Mesenchymal stem cell (in vitro differentiated cells and primary cell): ENCODE data around the gene IFNGR2.

Experiments
- DNase-seq: peaks from one replicate; pipeline ENCODE4 v3.0.0-alpha.2; 2013
- H2AFZ ChIP-seq: one replicate; pipeline ENCODE4 v1.6.1; 2013; ENCODE audit warnings: low read depth, mild to moderate bottlenecking, control low read depth, inconsistent platforms, low read length, moderate library complexity
- H2AK5ac ChIP-seq: 2 replicates; pipeline ENCODE4 v1.6.1; 2013; ENCODE audit warnings: low read length, moderate library complexity, mild to moderate bottlenecking, inconsistent platforms; ENCODE audit not compliant: severe bottlenecking
- H2BK120ac ChIP-seq: one replicate; pipeline ENCODE4 v1.6.1; 2013; ENCODE audit warnings: low read depth, mild to moderate bottlenecking, inconsistent platforms, low read length, moderate library complexity
- H2BK12ac ChIP-seq, 2 experiments: one replicate each; pipeline ENCODE4 v1.6.1; 2013; ENCODE audit warnings: inconsistent platforms in 2 of 2, low read length in 2 of 2, mild to moderate bottlenecking in 2 of 2, moderate library complexity in 2 of 2, control low read depth in 1 of 2
- H2BK15ac ChIP-seq: one replicate; pipeline ENCODE4 v1.6.1; 2013; ENCODE audit warnings: mild to moderate bottlenecking, low read depth, inconsistent platforms; ENCODE audit not compliant: poor library complexity, severe bottlenecking
- H2BK5ac ChIP-seq: 2 replicates; pipeline ENCODE4 v1.6.1; 2013; ENCODE audit warnings: low read depth, mild to moderate bottlenecking, low read length, control low read depth, inconsistent platforms; ENCODE audit not compliant: poor library complexity, severe bottlenecking
- H3K14ac ChIP-seq, 2 experiments: one replicate each; pipeline ENCODE4 v1.6.1; 2013; ENCODE audit warnings: inconsistent platforms in 2 of 2, low read length in 2 of 2, control low read depth in 1 of 2, mild to moderate bottlenecking in 1 of 2, moderate library complexity in 1 of 2
- H3K18ac ChIP-seq, 2 experiments: one replicate each; pipeline ENCODE4 v1.6.1; 2013; ENCODE audit warnings: inconsistent platforms in 2 of 2, low read length in 2 of 2, control low read depth in 1 of 2, low read depth in 1 of 2, mild to moderate bottlenecking in 1 of 2
- H3K23ac ChIP-seq, 2 experiments: one replicate each; pipeline ENCODE4 v1.6.1; 2013; ENCODE audit warnings: inconsistent platforms in 2 of 2, low read length in 2 of 2, mild to moderate bottlenecking in 2 of 2, moderate library complexity in 2 of 2, control low read depth in 1 of 2
- H3K27ac ChIP-seq: 2 replicates; pipeline ENCODE4 v1.5.1; 2013; ENCODE audit warnings: mild to moderate bottlenecking, moderate library complexity, low read length, control low read depth, inconsistent platforms; ENCODE audit not compliant: poor library complexity, severe bottlenecking
- H3K27me3 ChIP-seq, 2 experiments: 2 replicates each; pipeline versions ENCODE4 v1.6.1 to v1.7.0; 2013; ENCODE audit warnings: low read length in 2 of 2, mild to moderate bottlenecking in 2 of 2, moderate library complexity in 2 of 2, control low read depth in 1 of 2, inconsistent platforms in 1 of 2; ENCODE audit not compliant: control insufficient read depth in 1 of 2, insufficient read depth in 1 of 2
- H3K36me3 ChIP-seq, 2 experiments: 2 replicates each; pipeline versions ENCODE4 v1.6.1 to v1.7.0; 2013; ENCODE audit warnings: low read length in 2 of 2, control low read depth in 1 of 2, inconsistent platforms in 1 of 2, low read depth in 1 of 2, mild to moderate bottlenecking in 1 of 2; ENCODE audit not compliant: insufficient read depth in 2 of 2, control insufficient read depth in 1 of 2
- H3K4ac ChIP-seq, 2 experiments: one replicate each; pipeline ENCODE4 v1.6.1; 2013; ENCODE audit warnings: inconsistent platforms in 2 of 2, low read length in 2 of 2, mild to moderate bottlenecking in 2 of 2, moderate library complexity in 2 of 2, control low read depth in 1 of 2, low read depth in 1 of 2
- H3K4me1 ChIP-seq: 2 replicates; pipeline ENCODE4 v1.6.1; 2013; ENCODE audit warnings: low read depth, low read length, control low read depth; ENCODE audit not compliant: control insufficient read depth, insufficient read depth
- H3K4me2 ChIP-seq: 2 replicates; pipeline ENCODE4 v1.6.1; 2013; ENCODE audit warnings: low read length, mild to moderate bottlenecking, inconsistent platforms; ENCODE audit not compliant: poor library complexity, severe bottlenecking
- H3K4me3 ChIP-seq, 2 experiments: 2 replicates each; pipeline versions ENCODE4 v1.5.1 to v1.7.0; 2013; ENCODE audit warnings: low read length in 2 of 2, mild to moderate bottlenecking in 2 of 2, control low read depth in 1 of 2, low read depth in 1 of 2; ENCODE audit not compliant: insufficient read depth in 1 of 2
- H3K79me1 ChIP-seq: replicated peaks from 2 replicates; pipeline ENCODE4 v1.6.1; 2013; ENCODE audit warnings: mild to moderate bottlenecking, control low read depth, low read length, inconsistent platforms; ENCODE audit not compliant: poor library complexity, severe bottlenecking
- H3K9ac ChIP-seq: 2 replicates; pipeline ENCODE4 v1.7.0; 2013; ENCODE audit warnings: mild to moderate bottlenecking, low read length, moderate library complexity
- H3K9me3 ChIP-seq: 2 replicates; pipeline ENCODE4 v1.7.0; 2013; ENCODE audit warnings: mild to moderate bottlenecking, low read length; ENCODE audit not compliant: control insufficient read depth
- H4K8ac ChIP-seq: one replicate; pipeline ENCODE4 v1.6.1; 2013; ENCODE audit warnings: inconsistent platforms, mild to moderate bottlenecking, low read length, moderate library complexity
- H4K91ac ChIP-seq: one replicate; pipeline ENCODE4 v1.6.1; 2013; ENCODE audit warnings: mild to moderate bottlenecking, low read length, inconsistent platforms
- WGBS: methylation state at CpG from one replicate; pipeline ENCODE4 v1.1.7; 2013; ENCODE audit warnings: mixed read lengths; 5-methylcytosine and 5-hydroxymethylcytosine counted together

The IFNGR2 gene

GRCh38 chr21:33427051-33427450, 23.8 kb downstream of the IFNGR2 start:
- H2BK120ac ChIP-seq, result no peak overlapping the region
- no peak overlapping the region for H2BK5ac ChIP-seq
- H3K27ac ChIP-seq, result no peak overlapping the region
- peaks cover 12% of the 10 kb centered on the region for H3K4me1 ChIP-seq
- H3K36me3 ChIP-seq, result peaks cover 59 to 77% of the 10 kb centered on the region in 2 experiments
- no peaks in the 10 kb centered on the region for H3K27me3 ChIP-seq
- H3K79me1 ChIP-seq, result peaks cover 34% of the 10 kb centered on the region
- no peak overlapping the region for H3K23ac ChIP-seq
- H3K9ac ChIP-seq, result no peak overlapping the region
- no peak overlapping the region for H2AK5ac ChIP-seq
- H3K4me3 ChIP-seq, result no peak overlapping the region
- no peak overlapping the region for H3K18ac ChIP-seq
- no peak overlapping the region for H4K8ac ChIP-seq
- no peak overlapping the region for H2BK12ac ChIP-seq
- no peak overlapping the region for H3K4ac ChIP-seq
- H3K4me2 ChIP-seq, result no peak overlapping the region
- no peak overlapping the region for H2BK15ac ChIP-seq
- 97% methylated on average over 7 of the region's 7 CpGs for WGBS
- H3K9me3 ChIP-seq, result no peaks in the 10 kb centered on the region
- DNase-seq, result no peak
- H2AFZ ChIP-seq, result no peak overlapping the region
- no peak overlapping the region for H4K91ac ChIP-seq
- H3K14ac ChIP-seq, result no peak overlapping the region

DNA sequence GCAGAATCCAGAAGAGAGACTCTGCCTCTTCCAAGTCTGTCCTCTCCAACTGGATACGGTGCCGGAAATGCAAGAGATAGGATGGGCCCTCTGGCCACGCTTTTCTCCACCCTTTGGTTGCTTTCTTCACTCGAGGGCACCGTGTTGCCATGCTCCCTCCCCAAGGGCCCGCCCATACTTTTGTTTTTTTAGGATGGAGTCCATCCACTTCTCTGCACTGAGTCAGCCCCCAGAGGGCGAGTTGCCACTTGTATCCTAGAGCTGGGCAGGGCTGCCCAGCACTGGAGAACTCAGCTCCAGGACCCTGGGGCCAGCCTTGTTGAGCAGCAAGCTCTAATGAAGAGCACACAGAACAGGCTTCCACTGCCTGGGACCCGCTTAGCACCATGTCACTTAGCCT, 25.5 kb downstream of the IFNGR2 start:
- H3K27me3 ChIP-seq, result no peaks in the 10 kb centered on the region
- H4K8ac ChIP-seq, result no peak overlapping the region
- H3K18ac ChIP-seq, result no peak overlapping the region
- no peak overlapping the region for H2BK120ac ChIP-seq
- no peak overlapping the region for H2AFZ ChIP-seq
- peak overlapping the region; percentile 53 for H2AK5ac ChIP-seq
- H3K4ac ChIP-seq, result no peak overlapping the region
- no peak overlapping the region for H3K27ac ChIP-seq
- peaks cover 13% of the 10 kb centered on the region for H3K4me1 ChIP-seq
- no peak overlapping the region for H3K4me2 ChIP-seq
- H3K36me3 ChIP-seq, result peaks cover 68 to 83% of the 10 kb centered on the region in 2 experiments
- H4K91ac ChIP-seq, result no peak overlapping the region
- H2BK15ac ChIP-seq, result peak overlapping the region; percentile 4
- H3K79me1 ChIP-seq, result peaks cover 40% of the 10 kb centered on the region
- no peak overlapping the region for H2BK12ac ChIP-seq
- H3K9ac ChIP-seq, result no peak overlapping the region
- H3K23ac ChIP-seq, result no peak overlapping the region
- H3K9me3 ChIP-seq, result no peaks in the 10 kb centered on the region
- H3K14ac ChIP-seq, result no peak overlapping the region
- DNase-seq, result no peak
- H2BK5ac ChIP-seq, result no peak overlapping the region
- no peak overlapping the region for H3K4me3 ChIP-seq
- WGBS, result 91% methylated on average over 8 of the region's 8 CpGs

DNA sequence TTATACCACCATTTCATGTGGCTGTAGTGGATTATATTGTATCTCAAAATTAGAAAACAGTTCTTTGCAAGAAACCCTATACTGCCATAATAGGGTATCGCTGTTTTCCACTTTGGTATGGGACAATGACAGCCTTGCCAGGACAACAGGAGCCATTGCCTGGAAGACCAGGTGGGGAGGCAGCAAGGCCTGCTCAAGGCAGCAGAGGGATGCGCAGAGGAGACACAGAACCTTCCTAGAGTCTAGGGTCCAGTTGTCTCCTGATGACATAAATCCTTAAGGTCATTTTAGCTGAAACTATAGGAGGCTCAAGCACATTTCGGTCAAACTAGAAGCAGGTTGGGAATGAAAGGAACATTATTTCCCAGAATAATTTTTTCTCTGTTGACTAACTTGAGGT, 27.6 kb downstream of the IFNGR2 start:
- no peak overlapping the region for H3K4me3 ChIP-seq
- no peak overlapping the region for H3K9ac ChIP-seq
- no peak overlapping the region for H2BK12ac ChIP-seq
- no peak overlapping the region for H3K14ac ChIP-seq
- no peak overlapping the region for H3K18ac ChIP-seq
- no peaks in the 10 kb centered on the region for H3K27me3 ChIP-seq
- WGBS, result over 99% methylated on average over 3 of the region's 3 CpGs
- no peak for DNase-seq
- H3K4ac ChIP-seq, result no peak overlapping the region
- peaks cover 28% of the 10 kb centered on the region for H3K79me1 ChIP-seq
- no peaks in the 10 kb centered on the region for H3K9me3 ChIP-seq
- no peak overlapping the region for H4K8ac ChIP-seq
- no peak overlapping the region for H3K4me2 ChIP-seq
- peaks cover 54 to 73% of the 10 kb centered on the region in 2 experiments for H3K36me3 ChIP-seq
- no peak overlapping the region for H3K23ac ChIP-seq
- H2BK5ac ChIP-seq, result no peak overlapping the region
- H2BK120ac ChIP-seq, result no peak overlapping the region
- no peak overlapping the region for H2AFZ ChIP-seq
- H3K27ac ChIP-seq, result no peak overlapping the region
- no peak overlapping the region for H2AK5ac ChIP-seq
- H2BK15ac ChIP-seq, result no peak overlapping the region
- peaks cover 20% of the 10 kb centered on the region for H3K4me1 ChIP-seq
- H4K91ac ChIP-seq, result no peak overlapping the region

- WGBS, result 96% methylated on average over 6 of the region's 6 CpGs
- Histone ChIP-seq H3K4me1 (peaks cover 20% of the 10 kb centered on the region), H3K4me3 (no peak overlapping the region), H3K9me3 (no peaks in the 10 kb centered on the region), H3K18ac (no peak overlapping the region), H2AK5ac (no peak overlapping the region), H3K14ac (no peak overlapping the region), H2BK15ac (no peak overlapping the region), H2BK12ac (no peak overlapping the region), H4K91ac (peak overlapping the region; percentile 53), H3K27me3 (no peaks in the 10 kb centered on the region), H3K36me3 (peaks cover 54 to 76% of the 10 kb centered on the region in 2 experiments), H4K8ac (no peak overlapping the region), H3K9ac (no peak overlapping the region), H3K4ac (no peak overlapping the region), H2AFZ (no peak overlapping the region), H3K27ac (no peak overlapping the region), H3K79me1 (peaks cover 30% of the 10 kb centered on the region), H2BK5ac (no peak overlapping the region), H3K23ac (no peak overlapping the region), H2BK120ac (no peak overlapping the region), H3K4me2 (no peak overlapping the region)
- no peak for DNase-seq
Observed at GRCh38 chr21:33432496-33432895, 29.3 kb downstream of the IFNGR2 start.
